NCI-H1694 (cell line): ENCODE results near the gene FBRS.
"Not testable (repeated sequence)": the region's sequence is repeated elsewhere in the genome, so short reads cannot be mapped to it uniquely, and the experiment has no call there.

Experiments used
- DNase-seq: peaks from one replicate; lab custom pipeline; 2025; lab: John Stamatoyannopoulos, UW

Gene FBRS

DNA sequence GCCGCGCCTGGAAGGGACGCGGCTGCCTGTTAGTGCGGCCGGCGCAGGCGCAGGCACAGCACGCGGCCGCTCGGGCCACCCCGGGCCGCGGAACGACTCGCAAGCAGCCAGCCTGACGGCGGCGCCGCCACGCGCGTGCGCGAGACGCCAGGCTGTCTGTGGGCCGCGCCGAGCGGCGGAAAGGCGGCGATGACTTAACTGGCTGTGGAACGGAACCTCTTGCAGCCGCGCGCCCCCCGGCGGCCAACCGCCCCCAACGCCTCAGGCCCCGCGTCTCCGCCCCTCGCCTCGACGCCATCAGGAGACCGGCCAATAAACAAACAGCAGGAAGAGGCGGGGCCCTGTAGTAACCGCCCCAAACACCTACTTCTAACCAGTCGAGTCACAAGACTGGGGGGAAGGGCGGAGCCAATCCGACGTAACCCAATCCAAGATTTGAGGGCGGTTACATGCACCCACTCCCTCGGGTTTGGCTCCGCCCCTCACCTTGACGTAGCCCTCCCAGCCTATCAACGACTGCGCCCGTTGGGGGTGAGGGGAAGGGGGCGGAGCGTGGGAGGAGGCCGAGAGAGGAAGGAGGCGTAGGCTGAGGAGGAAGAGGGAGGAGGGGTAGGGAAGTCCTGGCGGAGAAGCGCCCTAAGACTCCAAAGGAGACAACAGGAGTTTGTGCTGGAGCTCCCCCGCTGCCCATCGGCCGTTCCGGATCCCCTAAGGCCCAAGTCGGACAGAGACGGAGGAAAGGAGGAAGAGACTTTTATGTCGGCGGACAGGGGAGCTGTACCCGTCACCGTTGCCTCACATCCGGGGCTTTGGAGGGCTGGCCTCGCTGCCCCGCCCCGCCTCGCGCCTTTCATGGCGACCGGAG, at the start of gene FBRS:
Gene FBRS (plus strand): TSS at position 566 of the 865 bp plus-strand sequence. CDS start 1,088 bp downstream, outside the sequence.
- peak; percentile 99 for DNase-seq

DNA sequence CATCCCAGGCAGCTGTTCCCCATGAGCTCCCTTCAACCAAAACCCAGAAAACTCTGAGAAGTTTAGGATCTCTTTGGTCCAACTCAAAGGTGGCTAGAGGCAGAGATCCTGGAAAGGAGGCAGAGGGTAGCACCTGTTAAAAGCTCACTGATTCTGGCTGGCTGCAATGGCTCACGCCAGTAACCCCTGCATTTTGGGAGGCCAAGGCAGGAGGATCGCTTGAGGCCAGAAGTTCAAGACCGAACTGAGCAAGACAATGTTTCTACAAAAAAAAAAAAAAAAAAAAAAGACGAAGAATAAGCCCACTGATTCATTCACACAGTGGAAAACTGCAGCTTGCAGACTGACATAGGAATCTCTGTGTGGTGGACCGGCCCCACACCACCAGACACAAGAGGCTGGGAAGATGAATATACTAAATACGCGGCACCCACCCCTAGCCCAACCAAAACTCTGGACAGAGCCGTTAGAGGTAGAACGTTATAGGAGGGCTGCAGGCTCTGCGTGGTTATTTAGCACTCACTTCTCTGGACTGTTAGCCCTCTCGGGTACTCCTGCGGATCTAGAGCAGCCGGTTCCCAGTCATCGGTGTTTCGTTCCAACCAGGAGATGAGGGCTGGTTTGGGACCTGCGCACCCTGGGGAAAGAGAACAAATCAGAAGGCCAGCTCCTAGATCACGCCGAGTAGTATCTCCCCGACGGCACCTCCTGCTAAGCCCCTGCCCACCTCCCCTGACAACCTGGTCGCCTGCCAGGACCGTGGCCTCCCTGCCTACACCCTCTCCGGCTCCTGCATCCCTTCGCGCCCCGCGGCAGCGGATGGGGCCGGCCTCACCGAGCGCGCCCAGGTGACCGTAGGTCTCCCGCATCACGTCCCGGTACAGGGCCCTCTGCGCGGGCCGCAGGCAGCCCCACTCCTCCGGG, 49.0 kb upstream of the FBRS start:
- DNase-seq, result no peak

DNA sequence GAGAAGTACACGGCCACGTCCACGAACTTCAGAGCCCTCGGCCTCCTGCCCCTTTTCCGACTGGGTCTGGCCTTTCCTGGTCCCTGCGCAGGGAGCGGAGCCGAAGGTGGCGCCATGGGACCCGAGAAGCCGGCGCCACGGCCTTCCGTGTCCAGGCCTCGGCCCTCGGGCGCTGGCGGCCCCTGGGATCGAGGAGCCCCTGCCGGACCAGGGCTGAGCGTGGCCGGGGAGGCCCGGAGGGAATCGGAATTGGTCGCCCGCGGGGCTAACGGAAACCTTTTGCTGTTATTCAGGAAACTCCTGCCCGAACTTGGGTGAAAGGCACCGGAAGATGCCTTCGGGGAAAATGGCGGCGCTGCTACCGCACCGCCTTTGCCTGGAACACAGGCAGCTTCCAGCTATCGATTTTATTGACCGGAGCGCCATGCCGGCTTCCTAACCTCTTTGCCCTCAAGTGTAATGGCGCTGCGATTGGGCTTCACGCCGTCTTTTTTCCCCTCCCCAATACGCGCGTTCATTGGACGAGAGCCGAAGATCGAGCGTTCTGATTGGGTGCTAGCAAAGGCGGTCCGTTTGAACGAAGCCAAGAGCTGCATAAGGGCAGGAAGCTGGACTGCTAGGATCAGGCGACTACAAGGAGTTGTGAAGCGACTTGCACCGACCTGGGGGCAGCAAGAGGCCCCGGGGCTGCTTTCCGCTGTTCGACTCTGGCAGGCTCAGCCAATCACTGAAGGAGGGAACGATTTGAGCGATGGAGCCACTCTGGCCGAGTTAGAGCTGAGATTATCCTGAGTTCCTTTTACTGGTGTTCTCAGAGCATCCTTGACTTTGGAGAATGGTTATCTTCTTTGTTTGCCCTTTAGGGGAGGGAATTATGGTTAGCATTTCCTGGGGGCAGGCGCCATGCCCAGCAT, 48.0 kb upstream of the FBRS start, which contains the start of gene ZNF689:
Gene ZNF689 (minus strand): TSS at position 464 of the 914 bp plus-strand sequence. CDS start 348 bp downstream, at position 116.
- peak; percentile 93 for DNase-seq

DNA sequence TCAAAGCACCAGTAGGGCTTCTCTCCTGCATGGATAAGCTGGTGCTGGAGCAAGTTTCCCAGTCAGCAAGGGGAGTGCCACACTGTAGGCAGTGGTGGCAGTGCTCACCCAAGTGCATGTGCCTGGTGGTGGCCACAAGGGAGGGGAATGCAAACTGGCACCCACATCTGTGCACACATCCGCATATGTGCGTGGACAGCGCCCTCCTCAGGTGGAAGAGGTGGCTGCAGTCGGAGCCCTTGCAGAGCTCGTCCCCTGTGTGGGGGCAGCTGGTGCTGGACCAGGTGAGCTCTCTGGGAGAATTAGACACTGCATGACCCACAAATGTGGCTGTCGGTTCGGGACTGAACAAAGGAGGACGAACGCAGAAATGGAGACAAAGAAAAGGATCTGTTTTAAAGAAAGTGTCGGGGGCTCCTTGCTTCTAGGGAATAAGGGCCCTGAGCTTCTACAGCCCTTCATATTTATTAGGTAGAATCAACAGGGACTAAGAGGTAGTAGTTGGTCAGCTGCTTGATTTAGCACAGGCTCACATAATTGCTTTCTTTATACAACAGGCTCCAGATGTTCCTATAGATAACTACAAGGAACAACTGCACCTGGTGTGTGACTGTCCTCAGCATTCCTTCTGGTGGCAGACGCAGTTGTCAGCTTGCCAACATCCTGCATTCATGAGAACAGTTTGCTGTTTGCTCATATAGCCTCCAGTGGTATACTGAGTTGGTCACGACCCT, 42.7 kb upstream of the FBRS start:
- DNase-seq, result peak; percentile 18

DNA sequence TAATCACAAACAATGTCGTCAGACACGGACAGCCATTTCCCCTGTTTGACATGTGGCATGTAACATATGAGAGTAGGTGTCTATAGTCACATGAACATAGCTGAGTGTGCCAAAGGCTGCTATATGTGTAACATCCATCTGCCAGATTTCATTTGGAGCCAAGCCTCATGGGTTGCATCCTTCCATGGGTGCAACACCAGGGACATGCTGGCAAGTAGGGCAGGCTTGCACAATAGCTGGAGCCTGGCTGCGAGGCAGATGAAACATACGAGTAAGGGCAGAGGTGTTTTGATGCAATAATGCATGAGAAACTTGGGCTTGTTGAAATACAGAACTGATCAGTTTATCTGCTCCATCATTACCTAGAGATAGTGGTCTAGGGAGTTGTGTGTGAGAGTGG, 39.0 kb upstream of the FBRS start:
- DNase-seq, result peak; percentile 61

DNA sequence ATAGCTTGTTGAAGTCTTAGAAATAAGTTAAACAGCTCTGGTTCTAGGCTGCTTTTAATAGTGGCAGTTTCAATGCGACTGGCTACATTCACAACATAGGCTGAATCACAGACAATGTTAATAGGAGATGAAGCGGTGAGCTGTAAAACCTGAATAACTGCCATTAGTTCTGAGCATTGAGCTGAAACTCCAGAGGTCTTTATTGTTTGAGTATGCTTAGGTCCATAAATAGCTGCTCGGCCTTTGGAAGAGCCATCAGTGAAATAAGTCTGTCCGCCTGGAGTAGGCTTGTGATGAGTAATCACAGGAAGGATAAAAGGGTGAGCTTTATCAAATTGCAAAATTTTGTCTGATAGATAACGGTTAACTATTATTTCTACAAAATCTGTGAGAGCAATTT, 38.6 kb upstream of the FBRS start:
- DNase-seq, result no peak

DNA sequence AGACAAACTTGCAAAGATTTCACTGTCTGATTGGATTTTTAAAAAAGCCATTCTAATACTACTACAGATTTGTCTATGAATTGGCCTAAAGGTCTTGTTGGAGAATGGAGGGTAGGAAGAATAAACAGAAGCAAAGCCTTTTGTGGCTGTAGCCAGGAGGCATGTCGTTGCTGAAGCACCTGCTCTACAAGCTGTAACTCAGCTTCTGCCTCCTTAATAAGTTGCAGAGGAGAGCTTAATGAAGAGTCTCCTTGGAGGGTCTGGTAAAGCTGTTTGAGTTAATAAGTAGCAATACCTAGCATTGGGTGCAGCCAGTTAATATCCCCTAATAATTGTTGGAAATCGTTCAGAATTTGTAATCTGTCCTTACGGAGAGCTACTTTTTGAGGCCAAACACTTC, 38.1 kb upstream of the FBRS start:
- no peak for DNase-seq

DNA sequence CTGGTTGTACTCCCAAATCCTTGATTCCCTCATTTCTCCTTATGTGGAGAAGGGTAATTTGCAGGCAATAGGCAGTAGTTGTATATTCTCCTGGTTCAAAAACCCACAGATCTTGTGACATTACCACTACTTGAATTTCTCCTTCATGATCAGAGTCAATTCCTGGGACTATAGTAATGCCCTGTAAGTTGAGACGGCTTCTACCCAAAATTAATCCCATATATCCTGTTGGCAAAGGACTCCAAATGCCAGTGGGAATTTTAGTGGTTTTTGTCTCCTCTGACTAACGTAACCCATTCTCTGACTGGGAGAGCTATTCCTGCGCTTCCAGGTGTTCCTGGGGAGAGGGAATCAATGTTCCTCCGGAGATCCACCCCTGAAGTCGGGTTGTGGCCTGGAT, 36.5 kb upstream of the FBRS start:
- DNase-seq, result no peak

DNA sequence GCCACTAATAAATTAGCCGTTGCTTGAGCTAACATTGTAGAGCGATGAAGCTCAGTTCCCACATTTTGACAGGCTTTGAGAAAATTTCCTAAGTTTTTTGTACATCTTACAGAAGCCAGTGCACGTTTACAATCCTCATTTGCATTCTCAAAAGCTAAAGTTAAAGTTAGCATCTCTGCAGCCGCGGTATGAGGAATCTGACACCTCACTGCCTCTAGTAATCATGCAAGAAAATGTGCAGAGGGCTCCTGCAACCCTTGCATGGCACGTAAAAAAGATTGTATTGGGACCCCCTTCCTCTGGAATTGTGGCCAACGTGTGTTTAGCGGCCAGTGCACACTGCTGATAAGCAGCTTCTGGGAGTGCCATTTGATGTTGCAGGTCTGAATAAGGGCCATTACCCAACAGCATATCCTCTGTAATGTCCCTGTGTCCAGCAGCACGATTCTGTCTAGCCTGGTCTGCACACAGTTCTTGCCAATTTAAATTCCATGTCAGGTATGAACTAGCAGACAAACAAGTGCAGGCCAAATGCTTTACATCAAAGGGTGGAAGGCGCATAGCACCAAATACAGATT, 35.7 kb upstream of the FBRS start:
- DNase-seq, result no peak

DNA sequence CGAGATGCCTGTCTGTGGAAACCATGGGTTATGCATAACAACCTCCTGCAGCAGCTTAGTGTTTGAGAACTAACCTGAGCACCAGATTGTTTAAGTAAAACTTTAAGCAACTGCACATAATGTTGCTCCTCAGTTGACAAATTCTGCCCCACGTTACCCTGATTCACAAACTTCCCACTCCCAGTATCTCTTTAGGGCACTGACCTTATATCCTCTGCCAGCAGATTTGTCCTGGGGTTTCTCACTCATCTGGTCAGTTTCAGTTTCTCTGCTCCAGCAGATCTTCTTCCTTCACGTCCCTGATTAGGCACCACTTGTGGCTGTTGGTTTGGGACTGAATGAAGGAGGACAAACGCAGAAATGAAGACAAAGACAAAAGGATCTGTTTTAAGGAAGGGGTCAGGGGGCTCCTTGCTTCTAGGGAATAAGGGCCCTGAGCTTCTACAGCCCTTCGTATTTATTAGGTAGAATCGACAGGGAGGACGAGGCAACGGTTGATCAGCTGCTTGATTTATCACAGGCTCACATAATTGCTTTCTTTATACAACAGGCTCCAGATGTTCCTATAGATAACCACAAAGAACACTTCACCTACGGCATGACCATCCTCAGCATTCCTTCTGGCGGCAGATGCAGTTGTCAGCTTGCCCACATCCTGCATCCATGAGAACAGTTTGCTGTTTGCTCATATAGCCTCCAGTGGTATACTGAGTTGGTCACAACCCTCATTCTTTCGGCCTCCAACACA, 34.5 kb upstream of the FBRS start:
- no peak for DNase-seq

DNA sequence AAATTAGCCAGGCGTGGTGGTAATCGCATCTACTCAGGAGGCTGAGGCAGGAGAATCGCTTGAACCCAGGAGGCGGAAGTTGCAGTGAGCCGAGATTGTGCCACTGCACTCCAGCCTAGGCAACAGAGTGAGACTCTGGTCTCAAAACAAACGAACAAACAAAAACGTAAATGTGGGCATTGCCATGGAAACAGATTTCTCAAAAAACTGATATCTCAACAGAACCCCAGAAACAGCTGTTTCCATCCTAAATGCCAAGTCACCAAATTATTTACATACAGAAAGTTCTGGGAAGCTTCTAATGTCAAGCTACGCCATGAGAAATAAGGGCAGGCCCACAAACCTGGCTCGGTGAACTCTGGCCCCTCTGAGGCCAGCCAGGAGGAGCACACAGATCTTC, 32.0 kb upstream of the FBRS start:
- no peak for DNase-seq

DNA sequence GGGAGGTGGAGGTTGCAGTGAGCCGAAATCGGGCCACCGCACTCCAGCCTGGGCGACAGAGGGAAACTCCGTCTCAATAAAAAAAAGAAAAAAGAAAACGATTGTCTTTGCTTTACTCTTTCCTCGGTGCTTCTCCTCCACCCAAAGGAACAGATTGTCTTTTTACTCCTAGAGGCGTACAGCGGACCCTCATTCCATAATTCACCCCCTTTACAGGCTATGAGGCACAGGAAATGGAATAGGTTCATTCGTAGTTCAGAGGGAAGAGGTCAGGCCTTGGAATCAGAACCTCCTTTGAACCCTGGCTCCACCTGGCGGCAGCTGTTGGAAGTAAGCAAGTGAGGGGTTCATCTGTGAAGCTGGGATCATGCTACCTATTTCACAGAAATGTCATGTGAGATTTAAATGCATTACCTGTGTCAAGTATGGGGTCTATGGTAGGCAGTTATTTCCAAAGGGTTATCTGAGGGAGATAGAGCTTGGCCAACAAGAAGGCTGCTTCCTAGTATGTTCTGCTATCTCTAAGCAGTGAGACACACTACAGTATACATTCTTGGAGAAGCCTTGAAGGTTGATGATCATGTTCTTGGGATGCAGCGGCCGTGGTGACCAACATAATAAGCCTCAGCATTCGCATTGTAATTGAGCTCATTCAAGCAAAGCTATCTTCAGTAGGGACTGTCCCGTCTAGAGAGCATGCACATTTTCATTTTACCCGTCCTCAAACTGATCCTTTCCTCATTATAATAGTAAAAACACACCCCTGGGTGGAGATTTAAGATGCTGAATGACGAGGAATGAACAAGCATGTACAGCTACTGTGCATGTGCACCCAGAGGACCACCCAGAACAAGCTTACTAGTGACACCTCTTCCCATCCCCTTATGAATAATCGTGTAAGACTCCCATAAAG, 29.3 kb upstream of the FBRS start:
- DNase-seq, result peak; percentile 71

DNA sequence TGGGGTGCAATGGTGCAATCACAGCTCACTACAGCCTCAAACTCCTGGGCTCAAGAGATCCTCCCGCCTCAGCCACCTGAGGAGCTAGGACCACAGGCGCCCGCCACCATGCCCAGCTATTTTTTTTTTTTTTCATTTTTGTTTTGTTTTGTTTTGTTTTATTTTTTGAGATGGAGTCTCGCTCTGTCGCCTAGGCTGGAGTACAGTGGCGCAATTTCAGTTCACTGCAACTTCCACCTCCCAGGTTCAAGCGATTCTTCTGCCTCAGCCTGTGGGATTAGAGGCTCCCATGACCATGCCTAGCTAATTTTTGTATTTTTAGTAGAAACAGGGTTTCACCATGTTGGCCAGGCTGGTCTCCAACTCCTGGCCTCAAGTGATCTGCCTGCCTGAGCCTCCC, 25.8 kb upstream of the FBRS start:
- not testable (repeated sequence) for DNase-seq

DNA sequence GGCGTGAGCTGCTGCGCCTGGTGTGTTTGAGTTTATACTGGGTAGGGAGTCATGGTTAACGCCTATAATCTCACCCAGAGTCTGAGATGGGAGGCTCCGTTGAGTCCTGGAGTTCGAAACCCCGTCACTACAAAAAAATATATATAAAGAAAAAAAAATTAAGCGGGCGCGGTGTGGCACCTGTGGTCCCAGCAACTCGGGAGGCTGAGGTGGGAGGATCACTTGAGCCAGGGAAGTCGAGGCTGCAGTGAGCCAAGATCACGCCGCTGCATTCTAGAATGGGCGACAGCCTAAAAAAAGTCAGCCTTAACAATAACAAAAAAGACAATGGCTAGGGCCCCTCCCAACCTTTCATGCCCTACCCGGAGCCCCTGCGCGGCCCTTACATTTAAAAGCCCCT, 24.7 kb upstream of the FBRS start:
- DNase-seq, result no peak

DNA sequence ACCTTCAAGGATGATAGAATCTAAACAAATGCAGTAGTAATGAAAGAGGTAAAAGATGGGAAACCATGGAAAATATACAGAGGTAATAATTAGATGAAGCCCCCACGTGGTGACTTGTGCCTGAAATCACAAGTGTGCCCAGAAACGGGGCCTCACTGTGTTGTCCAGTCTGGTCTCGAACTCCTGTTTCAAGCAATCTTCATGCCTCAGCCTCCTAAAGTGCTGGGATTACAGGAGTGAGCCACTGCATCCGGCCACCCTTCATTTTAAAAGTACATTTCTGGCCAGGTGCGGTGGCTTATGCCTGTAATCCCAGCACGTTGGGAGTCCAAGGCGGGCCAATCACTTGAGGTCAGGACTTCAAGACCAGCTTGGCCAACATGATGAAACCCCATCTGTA, 21.6 kb upstream of the FBRS start:
- no peak for DNase-seq

DNA sequence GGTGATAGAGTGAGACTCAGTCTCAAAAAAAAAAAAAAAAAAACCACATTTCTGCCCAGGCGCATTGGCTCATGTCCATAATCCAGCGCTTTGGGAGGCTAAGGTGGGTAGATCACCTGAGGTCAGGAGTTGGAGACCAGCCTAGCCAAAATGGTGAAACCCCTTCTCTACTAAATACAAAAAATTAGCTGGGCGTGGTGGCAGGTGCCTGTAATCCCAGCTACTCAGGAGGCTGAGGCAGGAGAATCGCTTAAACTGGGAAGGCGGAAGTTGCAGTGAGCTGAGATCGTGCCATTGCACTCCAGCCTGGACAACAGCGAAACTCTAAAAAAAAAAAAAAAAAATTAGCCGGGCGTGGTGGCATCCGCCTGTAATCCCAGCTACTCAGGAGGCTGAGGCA, 21.1 kb upstream of the FBRS start:
- DNase-seq, result not testable (repeated sequence)

DNA sequence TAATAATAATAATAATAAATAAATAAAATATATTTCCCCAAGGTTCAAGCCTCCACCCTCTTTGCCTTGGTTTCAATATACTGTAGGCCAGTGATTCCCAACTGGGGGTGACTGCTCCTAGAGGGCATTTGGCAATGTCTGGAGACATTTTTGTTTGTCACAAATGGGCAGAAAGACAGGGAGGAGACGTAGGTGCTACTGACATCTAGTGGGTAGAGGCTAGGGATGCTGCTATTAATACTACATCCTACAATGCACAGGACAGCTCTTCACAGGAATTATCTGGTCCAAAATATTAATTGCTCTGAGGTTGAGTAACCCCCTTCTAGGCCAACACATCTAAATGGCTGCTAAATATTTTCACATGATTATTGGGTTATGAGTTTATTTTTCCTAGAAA, 20.3 kb upstream of the FBRS start:
- peak; percentile 28 for DNase-seq

DNA sequence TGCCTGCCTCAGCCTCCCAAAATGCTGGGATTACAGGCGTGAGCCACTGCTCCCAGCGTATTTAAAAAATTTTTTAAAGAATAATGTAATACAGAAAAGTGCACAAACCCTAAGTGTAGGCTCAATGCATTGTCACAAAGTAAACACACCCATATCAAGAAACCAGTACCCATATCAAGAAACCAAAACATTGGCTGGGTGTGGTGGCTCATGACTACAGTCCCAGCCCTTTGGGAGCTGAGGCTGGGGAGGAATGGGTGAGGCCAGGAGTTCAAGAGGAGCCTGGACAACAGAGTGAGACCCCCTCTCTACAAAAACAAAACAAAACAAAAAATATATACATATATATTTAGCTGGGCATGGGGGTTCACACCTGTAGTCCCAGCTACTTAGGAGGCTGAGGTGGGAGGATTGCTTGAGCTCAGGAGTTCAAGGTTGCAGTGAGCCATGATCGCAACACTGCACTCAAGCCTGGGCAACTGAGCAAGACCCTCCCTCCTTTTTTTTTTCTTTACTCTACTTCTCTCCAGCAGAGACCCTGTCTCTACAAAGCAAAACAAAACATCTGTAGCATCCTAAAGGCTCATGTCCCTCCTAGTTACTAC, 16.8 kb upstream of the FBRS start:
- DNase-seq, result no peak
